GM18858 (cell line): ENCODE measurements around the gene SLC38A7.
A peak's percentile ranks its signal among the peaks of the same experiment; 100 is the strongest.
"Not testable (repeated sequence)": the region's sequence is repeated elsewhere in the genome, so short reads cannot be mapped to it uniquely, and the experiment has no call there.

Experiments used
- ATAC-seq: cut with Tn5 transposase; IDR thresholded peaks from one replicate; pipeline ENCODE4 v1.9.1; 2021; ENCODE audit not compliant: unreplicated experiment

The SLC38A7 gene

DNA sequence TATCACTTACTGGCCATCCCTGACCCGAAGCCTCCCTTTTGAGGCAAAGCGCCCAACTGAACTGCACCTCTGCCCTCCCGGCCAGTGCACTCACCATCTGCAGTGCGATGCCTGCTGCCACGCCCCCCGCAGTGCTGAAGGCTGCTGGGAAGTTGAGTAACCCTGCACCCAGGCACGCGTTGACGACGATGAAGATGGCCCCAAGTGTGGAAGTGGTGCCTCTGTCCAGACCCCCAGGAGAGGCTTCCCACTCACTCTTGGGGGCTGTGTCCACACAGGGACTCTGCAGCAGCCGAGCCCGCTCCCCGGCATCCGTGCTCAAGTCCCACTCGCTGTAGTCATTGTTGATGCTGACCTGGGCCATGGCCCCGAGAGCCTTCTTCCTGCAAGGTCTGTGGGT is 4.8 kb downstream of the SLC38A7 start:
- no peak for ATAC-seq

DNA sequence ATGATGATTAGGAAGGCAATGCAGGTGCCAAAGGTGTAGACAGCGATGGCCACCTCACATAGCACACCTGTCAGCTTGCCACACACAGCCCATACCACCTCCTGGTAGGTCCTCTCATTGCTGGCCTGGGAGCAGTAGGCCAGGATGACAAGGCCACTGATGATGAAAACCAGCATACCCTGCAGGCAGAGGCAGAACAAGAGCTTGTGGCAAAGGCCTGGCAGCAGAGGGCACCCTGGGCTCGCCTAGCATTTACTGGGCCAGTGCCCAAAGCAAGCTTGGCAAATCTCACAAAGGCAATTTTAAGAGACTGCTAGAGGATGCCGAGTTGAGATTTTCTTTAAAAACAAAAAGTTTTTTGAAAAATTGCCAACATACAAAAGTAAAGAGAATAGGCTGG is 5.9 kb downstream of the SLC38A7 start:
- no peak for ATAC-seq

- no peak for ATAC-seq
These were observed 6.3 kb downstream of the SLC38A7 start for GRCh38 chr16:58678269-58678668.

- no peak for ATAC-seq
These were observed 13.5 kb downstream of the SLC38A7 start for GRCh38 chr16:58670946-58671583.

GRCh38 chr16:58670177-58670576 is 14.4 kb downstream of the SLC38A7 start:
- no peak for ATAC-seq

- no peak for ATAC-seq
These were observed 19.4 kb downstream of the SLC38A7 start for GRCh38 chr16:58665200-58665599.

- peak; percentile 93 for ATAC-seq
These were observed 23.3 kb downstream of the SLC38A7 start for GRCh38 chr16:58661199-58661830.

DNA sequence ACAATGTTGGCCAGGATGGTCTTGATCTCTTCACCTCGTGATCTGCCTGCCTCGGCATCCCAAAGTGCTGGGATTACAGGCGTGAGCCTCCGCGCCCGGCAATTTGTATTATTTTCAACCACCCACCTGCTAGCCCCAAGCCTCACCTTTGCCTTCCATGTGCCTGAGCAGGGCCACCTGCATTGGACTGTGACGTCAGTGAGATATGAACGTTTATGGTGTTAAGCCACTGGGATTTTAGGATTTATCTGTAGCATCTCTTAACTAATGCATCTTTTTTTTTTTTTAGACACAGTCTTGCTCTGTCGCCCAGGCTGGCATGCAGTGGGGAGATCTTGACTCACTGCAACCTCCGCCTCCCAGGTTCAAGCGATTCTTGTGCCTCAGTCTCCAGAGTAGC is 24.7 kb downstream of the SLC38A7 start:
- not testable (repeated sequence) for ATAC-seq

DNA sequence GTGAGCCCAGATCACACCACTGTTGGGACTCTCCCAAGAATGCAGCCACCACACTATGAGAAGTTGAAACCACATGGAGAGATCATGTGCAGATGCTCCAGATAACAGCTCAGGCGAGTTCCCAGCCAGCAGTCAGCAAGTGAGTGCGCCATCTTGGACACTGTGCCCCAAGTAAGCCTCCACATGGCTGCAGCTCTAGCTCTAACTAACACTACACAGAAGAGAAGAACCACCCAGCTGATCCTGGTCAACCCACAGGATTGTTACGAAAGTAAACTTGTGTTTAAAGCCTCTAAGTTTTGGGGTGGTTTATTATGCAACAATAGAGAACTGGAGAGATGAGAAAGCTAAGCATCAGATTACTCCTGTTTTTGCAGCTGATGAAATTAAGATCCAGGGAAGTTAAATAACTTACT is 25.8 kb downstream of the SLC38A7 start:
- no peak for ATAC-seq

DNA sequence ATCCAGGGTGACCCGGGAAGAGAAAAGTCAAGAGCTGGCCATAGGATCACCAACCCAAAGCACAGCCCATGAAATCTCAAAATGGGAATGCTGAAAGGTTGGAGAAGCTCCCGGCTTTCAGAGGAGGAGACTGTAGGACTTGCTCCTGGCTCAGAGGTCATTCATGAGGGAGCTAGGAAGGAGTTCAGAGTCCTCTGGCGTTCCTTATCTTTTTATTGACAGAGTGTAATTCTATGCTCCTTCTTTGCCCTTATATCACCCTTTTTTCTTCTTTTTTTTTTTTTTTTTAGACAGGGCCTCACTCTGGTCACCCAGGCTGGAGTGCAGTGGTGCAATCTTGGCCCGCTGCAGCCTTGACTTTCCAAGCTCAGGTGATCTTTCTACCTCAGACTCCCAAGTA is 27.7 kb downstream of the SLC38A7 start:
- no peak for ATAC-seq

DNA sequence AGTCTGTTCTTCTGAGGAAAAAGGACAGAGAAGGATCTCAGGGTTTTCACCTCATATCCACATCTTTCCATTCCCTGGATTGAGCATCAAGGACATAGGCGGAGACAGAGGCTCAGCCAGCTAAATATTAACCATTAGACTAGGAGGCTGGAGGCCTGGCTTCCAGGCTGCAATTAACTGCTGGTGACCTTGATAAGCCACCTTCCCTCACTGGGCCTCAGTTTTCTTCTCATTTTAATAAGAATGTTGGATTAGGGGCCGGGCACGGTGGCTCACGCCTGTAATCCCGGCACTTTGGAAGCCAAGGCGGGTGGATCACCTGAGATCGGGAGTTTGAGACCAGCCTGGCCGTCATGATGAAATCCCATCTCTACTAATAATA is 29.4 kb downstream of the SLC38A7 start:
- no peak for ATAC-seq

DNA sequence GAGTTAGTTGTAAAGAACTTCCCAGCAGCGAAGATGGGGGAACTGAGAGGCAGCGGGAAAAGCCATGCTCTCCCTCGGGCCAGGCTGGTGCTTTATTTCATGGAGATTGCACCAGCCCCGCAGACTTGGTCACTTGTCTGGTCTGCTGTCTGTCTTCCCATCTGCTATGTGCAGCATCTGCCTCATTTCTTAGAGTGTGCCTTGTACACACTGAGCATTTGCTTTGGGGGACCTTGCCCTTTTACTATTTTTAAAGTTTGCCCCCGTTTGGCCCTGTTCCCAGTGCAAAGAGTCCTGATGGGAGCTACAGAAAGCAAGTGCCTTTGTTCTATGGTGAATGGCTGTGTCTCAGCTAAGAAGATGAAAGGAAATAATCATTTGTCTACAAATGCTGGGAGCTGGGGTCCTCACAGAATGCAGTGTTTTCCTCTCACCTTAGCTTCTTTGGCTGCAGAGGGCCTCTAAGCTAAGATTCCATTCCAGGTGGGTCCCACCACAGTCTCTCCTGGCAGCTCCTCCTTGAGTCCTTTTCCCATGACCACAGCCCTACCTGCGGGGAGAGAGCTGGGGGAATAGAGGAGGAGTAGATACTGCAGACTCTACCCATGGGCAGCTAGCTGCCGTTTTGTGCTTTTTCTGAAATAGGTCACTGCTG is 29.9 kb downstream of the SLC38A7 start:
- ATAC-seq: no peak

GRCh38 chr16:58652741-58653140 is 31.8 kb downstream of the SLC38A7 start:
- ATAC-seq: no peak

- no peak for ATAC-seq
These were observed 32.6 kb downstream of the SLC38A7 start for GRCh38 chr16:58651965-58652348.

DNA sequence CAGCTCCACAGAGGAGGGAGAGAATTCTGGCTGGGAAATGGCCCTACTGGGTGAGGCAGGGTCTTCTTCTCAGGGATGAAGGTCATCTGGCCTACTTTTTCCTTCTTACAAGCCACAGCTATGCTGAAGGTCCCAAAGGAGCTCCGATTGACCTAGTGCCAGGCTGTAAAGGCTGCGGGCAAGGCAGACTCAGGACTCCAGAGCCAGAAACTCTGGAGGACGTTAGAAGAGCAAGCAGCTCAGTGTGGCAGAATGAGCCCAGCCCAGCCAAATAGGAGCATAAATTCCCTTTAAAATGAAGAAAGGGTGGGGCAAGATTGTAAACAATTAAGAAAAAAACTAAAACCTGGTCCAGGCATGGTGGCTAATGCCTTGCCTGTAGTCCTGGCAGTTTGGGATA is 34.9 kb downstream of the SLC38A7 start:
- no peak for ATAC-seq

DNA sequence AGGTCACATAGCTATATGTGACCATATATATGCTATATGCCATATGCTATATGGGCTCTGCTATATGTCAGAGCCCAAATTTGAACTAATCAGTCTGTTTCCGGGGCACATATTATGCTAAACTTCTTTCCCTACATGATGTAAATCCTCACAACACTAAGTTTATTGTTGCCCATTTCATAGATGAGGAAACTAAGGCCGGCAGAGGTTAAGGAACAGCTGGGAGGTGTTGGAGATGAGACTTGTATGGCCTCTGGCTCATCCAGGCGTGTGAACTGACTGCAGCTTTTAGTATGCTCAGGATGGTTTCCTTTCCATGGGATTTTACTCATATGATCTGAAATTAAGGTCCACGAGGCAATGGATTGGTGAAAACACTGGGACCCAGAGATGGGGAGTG is 37.5 kb downstream of the SLC38A7 start:
- no peak for ATAC-seq

- no peak for ATAC-seq
These were observed 39.6 kb downstream of the SLC38A7 start for GRCh38 chr16:58644765-58645487.

- ATAC-seq: no peak
These were observed 40.5 kb downstream of the SLC38A7 start for GRCh38 chr16:58644108-58644507.

GRCh38 chr16:58640949-58641348 is 43.6 kb downstream of the SLC38A7 start:
- ATAC-seq: no peak

GRCh38 chr16:58639836-58640235 is 44.7 kb downstream of the SLC38A7 start:
- no peak for ATAC-seq

DNA sequence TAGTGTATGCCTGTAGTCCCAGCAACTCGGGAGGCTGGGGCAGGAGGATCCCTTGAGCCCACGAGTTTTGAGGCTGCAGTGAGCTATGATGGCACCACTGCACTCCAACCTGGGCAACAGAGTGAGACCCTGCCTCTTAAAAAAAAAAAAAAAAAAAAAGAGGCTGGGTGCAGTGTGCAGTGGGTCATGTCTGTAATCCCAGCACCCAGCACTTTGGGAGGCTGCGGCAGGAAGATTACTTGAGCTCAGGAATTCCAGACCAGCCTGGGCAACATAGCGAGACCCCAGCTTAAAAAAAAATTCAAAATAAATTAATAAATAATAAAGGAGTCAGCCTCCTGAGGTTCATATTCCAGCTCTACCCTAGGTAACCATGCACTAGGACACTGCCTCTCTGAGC is 45.3 kb downstream of the SLC38A7 start:
- ATAC-seq: no peak
